Esophagus muscularis mucosa (tissue), 4 donors: Measurements from ENCODE around the gene SMARCC1. TPM values are rescaled to one million over a fixed set of nuclear protein-coding genes. Genes with fewer than 3 reads are reported as not detected.

ENCODE experiments used
- DNase-seq: peaks from one replicate; pipeline ENCODE4 v3.0.0-alpha.2; 2017; ENCODE audit errors: extremely low spot score
- H3K27ac ChIP-seq, 4 donors: fragments of 200-600 bp; sonication (generic); replicated peaks in 1 of 4; 1 replicate in 3 of 4; 2 replicates in 1 of 4; pipeline ENCODE4 v1.5.1; 2016 to 2019; ENCODE audit warnings: mild to moderate bottlenecking in 1 of 4
- H3K27me3 ChIP-seq, 4 donors: fragments of 200-600 bp; sonication (generic); one replicate each; pipeline versions ENCODE4 v1.5.1 to v1.6.0; 2016 to 2019
- H3K36me3 ChIP-seq, 4 donors: fragments of 200-600 bp; sonication (generic); one replicate each; pipeline ENCODE4 v1.5.1; 2016 to 2019
- H3K4me1 ChIP-seq, 4 donors: fragments of 200-600 bp; sonication (generic); one replicate each; pipeline ENCODE4 v1.5.1; 2016 to 2019
- H3K4me3 ChIP-seq, 4 donors: fragments of 200-600 bp; sonication (generic); 1 replicate in 2 of 4; 2 replicates in 2 of 4; pipeline ENCODE4 v1.5.1; 2016 to 2019; ENCODE audit warnings: mild to moderate bottlenecking in 4 of 4, moderate library complexity in 1 of 4
- H3K9me3 ChIP-seq, 4 donors: fragments of 200-600 bp; sonication (generic); 1 replicate in 3 of 4; 2 replicates in 1 of 4; pipeline ENCODE4 v1.5.1; 2016 to 2019
- EP300 ChIP-seq: sonication (generic); formaldehyde crosslinking; IDR thresholded peaks from one replicate; pipeline ENCODE4 v1.6.1; 2017; ENCODE audit warnings: antibody characterized with exemption
- POLR2A ChIP-seq: fragments of 450-650 bp; IDR thresholded peaks from one replicate; pipeline ENCODE4 v1.6.1; 2017; ENCODE audit warnings: antibody characterized with exemption, moderate library complexity, mild to moderate bottlenecking, low read depth
- POLR2AphosphoS5 ChIP-seq, 2 donors: sonication (generic); formaldehyde crosslinking; IDR thresholded peaks; one replicate each; pipeline ENCODE4 v1.6.1; 2017; ENCODE audit warnings: antibody characterized with exemption in 2 of 2
- WGBS: methylation state at CpG from one replicate; pipeline ENCODE4 v1.1.5; 2018; 5-methylcytosine and 5-hydroxymethylcytosine counted together
- intact Hi-C: fragments of 100-400 bp; cut with DNase I; formaldehyde crosslinking; loops from one replicate; pipeline ENCODE4 v1.15.1; 2023
- total RNA-seq, 4 donors: library from RNA; depleted of rRNA; stranded (reverse); fragments of >200 nt; gene quantifications; one replicate each; pipeline versions ENCODE4 v1.1.0 to v1.2.1, GENCODE V29; 2016
- TF ChIP-seq, protein P1 (sequence below), 3 experiments: fragments of 200-600 bp in 2 of 3; fragments of 450-650 bp in 1 of 3; sonication (generic) in 2 of 3; IDR thresholded peaks; one replicate each; pipeline ENCODE4 v1.5.1; 2017 to 2019; ENCODE audit warnings: antibody characterized with exemption in 3 of 3, mild to moderate bottlenecking in 2 of 3, moderate library complexity in 1 of 3

Gene SMARCC1
- total RNA-seq, 4 donors from 2014 or later = 46.1 to 57.2 (median 49.7) TPM

DNA sequence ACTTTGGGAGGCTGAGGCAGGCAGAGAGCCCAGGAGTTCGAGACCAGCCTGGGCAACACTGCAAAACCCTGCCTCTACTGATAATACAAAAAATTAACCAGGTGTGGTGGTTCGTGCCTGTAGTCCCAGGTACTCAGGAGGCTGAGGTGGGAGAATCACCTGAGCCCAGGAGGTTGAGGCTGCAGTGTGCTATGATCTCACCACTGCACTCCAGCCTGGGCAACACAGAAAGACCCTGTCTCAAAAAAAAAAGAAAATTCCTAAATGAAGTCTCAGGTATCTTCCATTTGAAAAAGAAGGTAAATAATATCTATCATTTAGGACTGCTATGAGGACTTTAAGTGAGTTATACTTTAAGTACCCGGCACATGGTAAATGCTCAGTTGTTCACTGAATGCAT is 2.9 kb downstream of the SMARCC1 start:
- Histone ChIP-seq H3K4me3 (no peak overlapping the region), H3K27ac (no peak overlapping the region), H3K4me1 (peaks cover 28 to 45% (median 36%) of the 10 kb centered on the region in 4 donors), H3K9me3 (no peaks in the 10 kb centered on the region), H3K36me3 (no peaks in the 10 kb centered on the region), H3K27me3 (no peaks in the 10 kb centered on the region)
- TF ChIP-seq POLR2A (no peak), EP300 (no peak), POLR2AphosphoS5 (IDR thresholded peaks at IDR 0.05) (no peak)
- TF ChIP-seq, protein P1, sequence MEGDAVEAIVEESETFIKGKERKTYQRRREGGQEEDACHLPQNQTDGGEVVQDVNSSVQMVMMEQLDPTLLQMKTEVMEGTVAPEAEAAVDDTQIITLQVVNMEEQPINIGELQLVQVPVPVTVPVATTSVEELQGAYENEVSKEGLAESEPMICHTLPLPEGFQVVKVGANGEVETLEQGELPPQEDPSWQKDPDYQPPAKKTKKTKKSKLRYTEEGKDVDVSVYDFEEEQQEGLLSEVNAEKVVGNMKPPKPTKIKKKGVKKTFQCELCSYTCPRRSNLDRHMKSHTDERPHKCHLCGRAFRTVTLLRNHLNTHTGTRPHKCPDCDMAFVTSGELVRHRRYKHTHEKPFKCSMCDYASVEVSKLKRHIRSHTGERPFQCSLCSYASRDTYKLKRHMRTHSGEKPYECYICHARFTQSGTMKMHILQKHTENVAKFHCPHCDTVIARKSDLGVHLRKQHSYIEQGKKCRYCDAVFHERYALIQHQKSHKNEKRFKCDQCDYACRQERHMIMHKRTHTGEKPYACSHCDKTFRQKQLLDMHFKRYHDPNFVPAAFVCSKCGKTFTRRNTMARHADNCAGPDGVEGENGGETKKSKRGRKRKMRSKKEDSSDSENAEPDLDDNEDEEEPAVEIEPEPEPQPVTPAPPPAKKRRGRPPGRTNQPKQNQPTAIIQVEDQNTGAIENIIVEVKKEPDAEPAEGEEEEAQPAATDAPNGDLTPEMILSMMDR (IDR thresholded peaks at IDR 0.05) = no peak
- no peak for DNase-seq
- 100% methylated on average over 3 of the region's 3 CpGs for WGBS
- intact Hi-C loops = no loop called here

DNA sequence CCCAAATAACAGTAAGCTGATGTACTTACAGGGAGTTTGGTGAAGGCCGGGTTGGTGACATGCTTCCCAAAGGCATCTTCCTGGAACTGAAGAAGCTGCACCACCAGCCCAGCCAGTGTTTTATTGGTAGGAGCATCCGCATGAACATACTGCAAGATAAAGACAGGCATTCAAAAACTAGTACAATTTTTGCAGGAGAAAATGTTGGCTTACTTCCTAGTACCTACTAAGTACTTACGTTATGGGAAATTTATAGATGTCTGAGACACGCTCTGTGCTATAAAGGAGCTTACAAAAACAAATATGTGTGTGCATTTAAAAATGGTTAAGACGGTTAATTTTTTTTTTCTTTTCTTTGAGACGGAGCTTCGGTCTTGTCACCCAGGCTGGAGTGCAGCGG is 8.9 kb downstream of the SMARCC1 start:
- Histone ChIP-seq H3K4me3 (no peak overlapping the region), H3K27ac (no peak overlapping the region), H3K27me3 (no peaks in the 10 kb centered on the region), H3K4me1 (peaks cover 0 to 13% (median 3%) of the 10 kb centered on the region in 4 donors), H3K36me3 (peaks cover 8 to 32% (median 23%) of the 10 kb centered on the region in 4 donors), H3K9me3 (no peaks in the 10 kb centered on the region)
- no peak for DNase-seq
- WGBS = 64% methylated on average over 8 of the region's 8 CpGs
- TF ChIP-seq POLR2AphosphoS5 (IDR thresholded peaks at IDR 0.05) = no peak
- TF ChIP-seq POLR2A = no peak
- TF ChIP-seq, protein P1 (IDR thresholded peaks at IDR 0.05) = no peak
- no peak for TF ChIP-seq EP300
- intact Hi-C loops = no loop called here

- DNase-seq = no peak
- H3K27ac ChIP-seq = no peak overlapping the region
- H3K4me1 ChIP-seq = peaks cover 0 to 8% (median 3%) of the 10 kb centered on the region in 4 donors
- H3K4me3 ChIP-seq = no peak overlapping the region
- no peaks in the 10 kb centered on the region for H3K9me3 ChIP-seq
- 98% methylated on average over 8 of the region's 8 CpGs for WGBS
- intact Hi-C loops = no loop called here
- H3K36me3 ChIP-seq = peaks cover 8 to 37% (median 23%) of the 10 kb centered on the region in 4 donors
- TF ChIP-seq POLR2AphosphoS5 (IDR thresholded peaks at IDR 0.05) = no peak
- TF ChIP-seq, protein P1 (IDR thresholded peaks at IDR 0.05) = no peak
- no peak for TF ChIP-seq EP300
- TF ChIP-seq POLR2A = no peak
- H3K27me3 ChIP-seq = no peaks in the 10 kb centered on the region
Measured at GRCh38 chr3:47772047-47772446, 9.6 kb downstream of the SMARCC1 start.

GRCh38 chr3:47766186-47766585 is 15.5 kb downstream of the SMARCC1 start:
- Histone ChIP-seq H3K27me3 (no peaks in the 10 kb centered on the region), H3K4me3 (no peak overlapping the region), H3K27ac (no peak overlapping the region), H3K36me3 (peaks cover 0 to 37% (median 15%) of the 10 kb centered on the region in 4 donors), H3K4me1 (peaks cover 4 to 25% (median 20%) of the 10 kb centered on the region in 4 donors), H3K9me3 (no peaks in the 10 kb centered on the region)
- no peak for DNase-seq
- 69% methylated on average over 4 of the region's 4 CpGs for WGBS
- TF ChIP-seq POLR2A (no peak), POLR2AphosphoS5 (IDR thresholded peaks at IDR 0.05) (no peak), EP300 (no peak)
- TF ChIP-seq, protein P1 (IDR thresholded peaks at IDR 0.05) = no peak
- intact Hi-C loops = no loop called here

GRCh38 chr3:47762233-47762632 is 19.5 kb downstream of the SMARCC1 start:
- Histone ChIP-seq H3K9me3 (no peaks in the 10 kb centered on the region), H3K27me3 (no peaks in the 10 kb centered on the region), H3K4me3 (no peak overlapping the region), H3K27ac (no peak overlapping the region), H3K36me3 (peaks cover 0 to 29% (median 5%) of the 10 kb centered on the region in 4 donors), H3K4me1 (peaks cover 4 to 25% (median 20%) of the 10 kb centered on the region in 4 donors)
- TF ChIP-seq, protein P1 (IDR thresholded peaks at IDR 0.05) = no peak
- TF ChIP-seq EP300 (no peak), POLR2AphosphoS5 (IDR thresholded peaks at IDR 0.05) (no peak), POLR2A (no peak)
- DNase-seq = no peak
- intact Hi-C loops = no loop called here
- 50% methylated on average over 4 of the region's 4 CpGs for WGBS
